GM12878 (cell line): ENCODE data around the gene RIMS1. TPM values are rescaled to one million over a fixed set of nuclear protein-coding genes. Genes with fewer than 3 reads are reported as not detected.
A peak's percentile ranks its signal among the peaks of the same experiment; 100 is the strongest.

Experiments used
- ATAC-seq: fragments of 200-7000 bp; cut with Tn5 transposase; 3 replicates; pipeline ENCODE4 v1.9.1; 2020; ENCODE audit warnings: mild to moderate bottlenecking, moderate library complexity
- BruUV-seq: library from RNA; stranded (reverse); fragments of 400-500 nt; replicated peaks from 2 replicates; lab custom pipeline; 2021; lab: Mats Ljungman, UMichigan
- CTCF ChIA-PET: fragments of 300-600 bp; sonication (Branson Sonifier 250); formaldehyde crosslinking; extraction: SDS; loops from one replicate; lab custom pipeline; 2021; ENCODE audit warnings: inconsistent platforms; lab: Yijun Ruan, JAX
- POLR2A ChIA-PET: fragments of 350-600 bp; formaldehyde crosslinking; extraction: SDS; loops from one replicate; lab custom pipeline; 2021; ENCODE audit warnings: inconsistent platforms; lab: Charles Lee
- RAD21 ChIA-PET: fragments of 300-600 bp; sonication (Branson Sonifier 250); formaldehyde crosslinking; loops from one replicate; lab custom pipeline; 2023; ENCODE audit warnings: antibody characterized with exemption; ENCODE audit not compliant: unreplicated experiment; lab: Charles Lee
- SMC1A ChIA-PET: fragments of 300-600 bp; sonication (Branson Sonifier 250); formaldehyde crosslinking; loops from one replicate; lab custom pipeline; 2023; ENCODE audit not compliant: unreplicated experiment, uncharacterized antibody; lab: Charles Lee
- DNase-seq: peaks from one replicate; pipeline ENCODE4 v3.0.0-alpha.2; 2011; ENCODE audit warnings: low read depth, low spot score
- FAIRE-seq: peaks from 3 replicates; lab custom pipeline; 2011; peaks lifted over from hg19 to GRCh38; lab: Jason Lieb, UNC
- H2AFZ ChIP-seq: 2 replicates; pipeline ENCODE4 v1.6.0; 2011; ENCODE audit warnings: low read depth, low read length, control low read depth; ENCODE audit not compliant: control insufficient read depth
- H3K27ac ChIP-seq: 2 replicates; pipeline ENCODE4 v1.5.1; 2011; ENCODE audit warnings: control low read depth; ENCODE audit not compliant: control insufficient read depth, insufficient read depth
- H3K27me3 ChIP-seq, 2 experiments: replicated peaks in 1 of 2; 2 replicates each; pipeline versions ENCODE4 v1.6.0 to v1.6.1; 2011; ENCODE audit warnings: low read length in 1 of 2; ENCODE audit not compliant: control insufficient read depth in 2 of 2, insufficient read depth in 2 of 2
- H3K36me3 ChIP-seq, 2 experiments: 2 replicates each; pipeline ENCODE4 v1.5.1; 2011; ENCODE audit warnings: low read length in 1 of 2; ENCODE audit not compliant: control insufficient read depth in 2 of 2, insufficient read depth in 2 of 2
- H3K4me1 ChIP-seq: 2 replicates; pipeline ENCODE4 v1.6.1; 2011; ENCODE audit warnings: mild to moderate bottlenecking, low read length, moderate library complexity, mixed read lengths; ENCODE audit not compliant: control insufficient read depth, insufficient read depth
- H3K4me2 ChIP-seq: 2 replicates; pipeline ENCODE4 v1.6.0; 2011; ENCODE audit warnings: control low read depth; ENCODE audit not compliant: control insufficient read depth, insufficient read depth
- H3K4me3 ChIP-seq: fragments of 200-600 bp; sonication (generic); 2 replicates; pipeline ENCODE4 v1.5.1; 2016
- H3K79me2 ChIP-seq: 2 replicates; pipeline ENCODE4 v1.6.0; 2011; ENCODE audit warnings: low read length; ENCODE audit not compliant: control insufficient read depth, insufficient read depth
- H3K9ac ChIP-seq: 2 replicates; pipeline ENCODE4 v1.8.0; 2011; ENCODE audit warnings: low read length, control low read depth, mixed read lengths; ENCODE audit not compliant: control insufficient read depth, insufficient read depth
- H3K9me3 ChIP-seq: replicated peaks from 3 replicates; pipeline ENCODE4 v1.5.1; 2011; ENCODE audit warnings: mild to moderate bottlenecking, low read length; ENCODE audit not compliant: control insufficient read depth, insufficient read depth
- H4K20me1 ChIP-seq: 2 replicates; pipeline ENCODE4 v1.6.0; 2011; ENCODE audit not compliant: control insufficient read depth, insufficient read depth
- CBX5 ChIP-seq: sonication (generic); IDR thresholded peaks from 2 replicates; pipeline ENCODE4 v1.6.1; 2016; ENCODE audit warnings: low read depth, moderate library complexity, mild to moderate bottlenecking, inconsistent platforms
- EP300 ChIP-seq, 2 experiments: fragments of 150-350 bp in 1 of 2; IDR thresholded peaks; 2 replicates each; pipeline ENCODE4 v1.6.1; 2011 to 2012; ENCODE audit warnings: low read depth in 2 of 2, low read length in 2 of 2, borderline replicate concordance in 1 of 2, improper control_type of control experiment in 1 of 2, inconsistent platforms in 1 of 2; ENCODE audit not compliant: control insufficient read depth in 1 of 2
- FOXM1 ChIP-seq: IDR thresholded peaks from 2 replicates; pipeline ENCODE4 v1.6.1; 2012; ENCODE audit warnings: low read depth, mild to moderate bottlenecking, inconsistent platforms, low read length, moderate library complexity
- KLF5 ChIP-seq: fragments of 450-650 bp; IDR thresholded peaks from 2 replicates; pipeline ENCODE4 v1.6.1; 2014; ENCODE audit warnings: mild to moderate bottlenecking; ENCODE audit not compliant: partially characterized antibody
- NFYA ChIP-seq: IDR thresholded peaks from 2 replicates; pipeline ENCODE4 v1.6.1; 2011; ENCODE audit warnings: low read depth, mild to moderate bottlenecking, low read length, improper control_type of control experiment, borderline replicate concordance
- RAD21 ChIP-seq: IDR thresholded peaks from 2 replicates; pipeline ENCODE4 v1.6.1; 2011; ENCODE audit warnings: mild to moderate bottlenecking, low read depth, low read length, moderate library complexity; ENCODE audit not compliant: insufficient read depth
- SMARCA5 ChIP-seq: fragments of 450-650 bp; IDR thresholded peaks from 2 replicates; pipeline ENCODE4 v1.6.1; 2017; ENCODE audit warnings: mild to moderate bottlenecking
- SP1 ChIP-seq: IDR thresholded peaks from one replicate; pipeline ENCODE4 v1.6.1; 2011; ENCODE audit warnings: low read depth, low read length
- WGBS: methylation state at CpG from one replicate; pipeline ENCODE4 v1.1.6; 2016; ENCODE audit warnings: low lambda C conversion rate; ENCODE audit not compliant: insufficient replicate concordance, insufficient coverage; ENCODE audit errors: missing lambda C conversion rate; 5-methylcytosine and 5-hydroxymethylcytosine counted together
- in situ Hi-C: fragments of 300-500 bp; cut with MboI; formaldehyde crosslinking; loops from 9 replicates; pipeline ENCODE4 v1.14.3; 2018; ENCODE audit warnings: mixed read lengths
- intact Hi-C: fragments of 100-400 bp; cut with micrococcal nuclease; formaldehyde crosslinking; loops from one replicate; pipeline ENCODE4 v1.14.2; 2022; ENCODE audit not compliant: unreplicated experiment
- polyA plus RNA-seq, 11 experiments: library from polyadenylated mRNA; depleted of rRNA in 4 of 11; unstranded in 6 of 11; stranded (reverse) in 5 of 11; fragments of >200 nt; fragmentation: Nextera tagmentation in 4 of 11; fragmentation: Illumina TruSeq in 1 of 11; extraction: Ambion mirVana in 4 of 11; extraction: Trizol in 1 of 11; gene quantifications; 1 replicate in 1 of 11; 2 replicates in 10 of 11; pipeline versions ENCODE4 v1.2.1 to v1.2.3, GENCODE V29; 2011 to 2016; ENCODE audit warnings: inconsistent platforms in 2 of 11, missing spikeins in 2 of 11, low read depth in 1 of 11
- total RNA-seq, 4 experiments: library from RNA; depleted of rRNA in 3 of 4; stranded (reverse); fragments of >200 nt in 3 of 4; fragmentation: Illumina TruSeq in 1 of 4; extraction: Trizol in 1 of 4; gene quantifications; 2 replicates each; pipeline versions ENCODE4 v1.2.1 to v1.2.3, GENCODE V29; 2013 to 2021

RIMS1 gene
- total and polyA plus RNA-seq, 10 of the 15 experiments (the other 5 are each of a cell fraction or from before 2014, with no cell fraction given): 0.05 to 0.76 (median 0.23) TPM

GRCh38 chr6:72382602-72383529 lies 496.5 kb downstream of the RIMS1 start (continued):
- TF ChIP-seq CBX5 (no peak), SMARCA5 (no peak), RAD21 (no peak), SP1 (no peak), FOXM1 (no peak), EP300 (IDR thresholded peaks at IDR 0.05; ENCODE audit: borderline replicate concordance in 1 of 2, control insufficient read depth in 1 of 2, low read depth in 2 of 2, low read length in 2 of 2) (peak in 1 of 2 experiments; percentile 81; a peak in 2 of 4 replicates)

GRCh38 chr6:72386324-72386723 lies 500.0 kb downstream of the RIMS1 start:
- ATAC-seq: no peak

More at GRCh38 chr6:72386324-72386723, 500.0 kb downstream of the RIMS1 start:
- H3K27me3 ChIP-seq: no peaks in the 10 kb centered on the region
- H3K4me3 ChIP-seq: no peak overlapping the region
- H3K27ac ChIP-seq: no peak overlapping the region
- H3K79me2 ChIP-seq: no peaks in the 10 kb centered on the region
- H3K9ac ChIP-seq: no peak overlapping the region
- no peaks in the 10 kb centered on the region for H3K9me3 ChIP-seq
- BruUV-seq: no TSS peak
- H4K20me1 ChIP-seq: no peaks in the 10 kb centered on the region
- DNase-seq (no peak), FAIRE-seq (no peak)
- H3K4me1 ChIP-seq: peaks cover 15% of the 10 kb centered on the region; the same call in 1 of the 2 replicates
- RAD21 ChIA-PET: no interaction called here
- no peak for TF ChIP-seq KLF5
- TF ChIP-seq NFYA: no peak
- POLR2A ChIA-PET: no interaction called here
- no peaks in the 10 kb centered on the region for H3K36me3 ChIP-seq
- no peak overlapping the region for H3K4me2 ChIP-seq
- in situ Hi-C loops (no loop called here), intact Hi-C loops (no loop called here)
- WGBS: 93% methylated on average over 5 of the region's 8 CpGs
- SMC1A ChIA-PET: no interaction called here
- CTCF ChIA-PET: interaction anchor here (1.3 kb wide), 1 partner anchor 25 kb away, joined by 4 read pairs; no protein-coding TSS in a partner anchor
- H2AFZ ChIP-seq: no peak overlapping the region
